GM12872 (cell line): ENCODE data around the gene MED27.

Experiments used
- CTCF ChIP-seq: IDR thresholded peaks from 3 replicates; pipeline ENCODE4 v1.5.1; 2011; ENCODE audit warnings: low read depth, mild to moderate bottlenecking, low read length, moderate library complexity; ENCODE audit not compliant: insufficient read depth

The MED27 gene

GRCh38 chr9:131880833-131881583 lies 198.7 kb downstream of the MED27 start:
- no peak for TF ChIP-seq CTCF

DNA sequence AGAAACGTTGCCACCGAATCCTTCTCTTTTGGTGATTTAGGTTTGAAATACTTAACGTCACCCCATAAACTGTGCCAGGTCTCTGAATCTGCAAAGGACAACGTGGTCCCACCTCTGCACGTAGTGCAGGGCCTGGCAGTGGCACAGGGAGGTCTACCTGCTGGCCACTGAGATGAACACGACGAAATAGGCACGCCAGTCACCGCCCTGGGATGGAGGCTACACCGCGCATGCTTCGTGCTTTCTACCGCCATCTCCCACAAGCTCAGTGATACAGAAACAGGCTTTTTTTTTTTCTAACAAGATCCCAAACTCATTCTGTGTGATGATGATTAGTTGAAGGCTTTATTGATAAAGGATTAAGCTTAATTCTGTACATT lies 199.8 kb downstream of the MED27 start:
- TF ChIP-seq CTCF, result no peak

DNA sequence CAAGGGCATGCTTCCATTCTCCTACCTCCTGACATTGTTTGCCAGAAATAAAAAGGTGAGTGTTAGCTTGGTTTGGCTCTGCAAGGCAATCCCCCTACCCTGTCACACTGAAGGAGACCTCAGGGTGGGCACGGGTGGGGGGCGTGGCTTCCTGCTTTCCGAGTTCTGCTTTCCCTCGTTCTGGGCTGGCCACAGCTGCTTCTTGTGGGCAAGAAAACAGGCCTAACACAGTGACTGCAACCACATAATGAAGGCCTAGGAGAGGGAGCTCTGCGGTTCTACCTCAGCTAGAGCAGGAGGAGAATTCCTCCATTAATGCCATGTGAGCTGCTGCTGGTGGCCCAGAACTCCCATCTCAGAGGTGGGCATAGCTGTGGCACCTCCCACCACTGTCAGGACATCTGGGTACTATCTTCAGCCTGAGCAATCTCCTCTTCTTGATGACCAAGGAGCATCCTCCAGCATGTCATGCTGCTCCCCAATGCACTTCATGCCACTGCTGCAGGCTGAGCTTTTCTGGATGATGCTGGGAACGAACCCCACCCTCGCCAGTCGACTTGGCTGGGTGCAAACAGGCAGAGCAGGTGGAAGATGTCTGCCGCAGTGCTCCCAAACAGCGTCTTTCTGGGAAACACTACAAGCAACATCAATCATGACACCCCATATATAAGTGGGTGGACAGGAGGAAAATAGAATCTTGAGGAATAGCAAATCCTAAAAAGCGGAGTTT lies 200.3 kb downstream of the MED27 start:
- TF ChIP-seq CTCF, result no peak

DNA sequence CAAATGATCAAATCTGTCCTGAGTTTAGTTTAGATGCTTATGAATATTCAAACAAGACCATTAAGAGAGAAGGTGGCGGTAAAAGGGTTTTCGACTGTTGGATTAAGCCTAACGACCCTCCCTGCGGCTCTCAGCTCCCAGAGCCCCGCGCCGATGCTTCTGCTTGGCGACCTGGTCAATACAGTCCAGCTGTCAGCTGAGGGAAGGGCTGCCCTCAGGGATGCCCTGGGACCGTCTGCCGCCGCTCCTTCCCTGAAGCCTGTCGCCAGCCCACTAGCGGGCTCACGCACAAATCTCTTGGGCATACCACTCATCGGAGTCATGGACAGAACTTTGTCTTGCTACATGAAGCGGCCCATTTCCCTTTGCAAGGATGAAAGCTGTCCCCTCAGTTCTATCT lies 203.2 kb downstream of the MED27 start:
- no peak for TF ChIP-seq CTCF

- TF ChIP-seq CTCF, result no peak
Observed at GRCh38 chr9:131875828-131876485, 203.7 kb downstream of the MED27 start.

GRCh38 chr9:131874916-131875670 lies 204.6 kb downstream of the MED27 start:
- no peak for TF ChIP-seq CTCF

DNA sequence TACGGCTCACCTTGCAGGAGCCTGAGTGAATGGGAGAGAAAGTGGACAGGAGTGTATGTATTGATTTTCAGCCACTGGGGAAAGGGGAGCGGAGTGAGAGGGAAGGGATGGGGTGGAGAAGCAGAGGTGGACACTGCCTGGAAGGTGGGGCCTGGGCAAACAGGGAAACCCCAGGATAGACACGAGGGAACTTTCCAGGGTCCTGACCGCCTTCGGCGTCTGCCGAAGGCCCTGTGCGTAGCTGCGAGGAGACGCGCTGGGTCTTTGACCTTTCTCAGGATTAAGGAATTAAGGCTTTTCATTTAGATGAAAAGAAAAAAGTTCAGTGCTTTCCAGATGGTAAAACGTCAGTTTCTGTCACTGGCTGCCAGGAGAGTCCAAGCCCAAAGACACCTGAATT lies 205.2 kb downstream of the MED27 start:
- no peak for TF ChIP-seq CTCF
